NCI-H460 (cell line): ENCODE data around the gene ATF1. TPM values are rescaled to one million over a fixed set of nuclear protein-coding genes. Genes with fewer than 3 reads are reported as not detected.
A peak's percentile ranks its signal among the peaks of the same experiment; 100 is the strongest.
"Not testable (repeated sequence)": the region's sequence is repeated elsewhere in the genome, so short reads cannot be mapped to it uniquely, and the experiment has no call there.

ENCODE experiments used
- DNase-seq: peaks from one replicate; pipeline ENCODE4 v3.0.0-alpha.2; 2016; ENCODE audit warnings: low read depth; ENCODE audit errors: extremely low read depth
- small RNA-seq, 2 experiments: library from RNA; depleted of rRNA; stranded (forward); fragments of <200 nt; gene quantifications; one replicate each; pipeline ENCODE3, GENCODE V24; 2014
- total RNA-seq: library from RNA; depleted of rRNA; stranded (reverse); fragments of >200 nt; shearing (Covaris generic); gene quantifications from 2 replicates; pipeline ENCODE4 v1.2.3, GENCODE V29; 2014; rRNA removed

The ATF1 gene
- total RNA-seq, 1 experiment from 2014 or later, result 71.8 TPM

DNA sequence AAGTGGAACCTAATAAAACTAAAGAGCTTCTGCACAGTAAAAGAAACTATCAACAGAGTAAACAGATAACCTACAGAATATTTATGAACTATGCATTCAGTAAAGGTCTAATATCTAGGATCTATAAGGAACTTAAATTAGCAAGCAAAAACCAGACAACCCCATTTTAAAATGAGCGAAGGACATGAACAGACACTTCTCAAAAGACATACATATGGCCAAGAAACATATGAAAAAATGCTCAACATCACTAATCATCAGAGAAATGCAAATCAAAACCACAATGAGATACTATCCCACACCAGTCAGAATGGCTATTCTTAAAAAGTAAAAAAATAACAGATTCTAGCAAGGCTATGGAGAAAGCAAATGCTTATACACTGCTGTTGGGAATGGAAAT is 91.3 kb downstream of the ATF1 start:
- DNase-seq, result not testable (repeated sequence)

DNA sequence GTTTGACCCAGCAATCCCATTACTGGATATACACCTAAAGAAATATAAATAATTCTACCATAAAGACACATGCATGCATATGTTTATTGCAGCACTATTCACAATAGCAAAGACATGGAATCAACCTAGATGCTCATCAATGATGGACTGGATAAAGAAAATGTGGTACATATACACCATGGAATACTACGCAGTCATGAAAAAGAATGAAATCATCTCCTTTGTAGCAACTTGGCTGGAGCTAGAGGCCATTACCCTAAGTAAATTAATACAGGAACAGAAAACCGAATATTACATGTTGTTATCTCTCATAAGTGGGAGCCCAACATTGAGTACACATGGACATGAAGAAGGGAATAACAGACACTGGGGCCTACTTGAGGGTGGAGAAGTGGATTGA is 91.8 kb downstream of the ATF1 start:
- DNase-seq, result not testable (repeated sequence)

DNA sequence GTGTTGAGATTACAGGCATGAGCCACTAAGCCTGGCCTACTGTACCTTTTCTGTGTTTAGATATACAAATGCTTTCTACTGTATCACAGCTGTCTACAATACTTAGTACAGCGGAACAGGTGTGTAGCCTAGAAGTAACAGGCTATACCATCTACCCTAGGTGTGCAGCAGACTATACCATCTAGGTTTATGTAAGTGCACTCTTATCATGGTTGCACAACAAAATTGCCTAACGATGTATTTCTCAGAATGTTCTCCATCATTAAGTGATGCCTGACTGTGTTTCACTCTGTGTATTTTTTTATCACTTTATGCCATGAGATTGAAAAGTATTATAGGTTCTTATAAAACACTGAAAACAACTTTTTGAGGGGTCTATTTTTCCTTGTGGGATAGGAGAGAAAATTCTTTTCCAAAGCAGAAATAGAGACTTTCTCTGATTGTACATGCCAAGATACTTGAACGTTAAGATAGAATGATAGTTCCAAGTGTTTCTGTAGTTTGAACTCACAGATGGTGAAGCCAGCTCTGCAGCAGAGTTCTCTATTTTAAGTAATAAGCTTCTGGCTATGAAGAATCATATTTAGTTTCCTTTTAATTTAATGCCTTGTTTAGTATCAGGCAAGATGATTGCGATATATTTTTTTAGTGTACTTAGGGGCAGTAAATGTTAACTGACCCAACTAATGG is 95.9 kb downstream of the ATF1 start:
- DNase-seq, result no peak

DNA sequence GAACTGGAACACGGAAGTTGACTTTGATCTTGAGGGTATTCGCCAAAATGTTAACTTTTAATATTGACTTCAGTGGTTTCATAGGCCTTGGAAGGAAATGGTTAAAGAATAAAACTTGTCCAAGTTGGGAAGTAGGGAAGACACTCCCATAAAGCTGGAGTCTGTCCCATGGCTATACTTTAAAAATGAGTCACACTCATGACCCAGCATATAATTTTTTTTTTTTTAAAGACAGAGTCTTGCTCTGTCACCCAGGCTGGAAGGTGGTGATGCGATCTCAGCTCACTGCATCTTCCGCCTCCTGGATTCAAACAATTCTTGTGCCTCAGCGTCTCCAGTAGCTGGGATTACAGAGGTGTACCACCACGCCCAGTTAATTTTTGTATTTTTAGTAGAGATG is 98.4 kb downstream of the ATF1 start:
- peak; percentile 8 for DNase-seq

DNA sequence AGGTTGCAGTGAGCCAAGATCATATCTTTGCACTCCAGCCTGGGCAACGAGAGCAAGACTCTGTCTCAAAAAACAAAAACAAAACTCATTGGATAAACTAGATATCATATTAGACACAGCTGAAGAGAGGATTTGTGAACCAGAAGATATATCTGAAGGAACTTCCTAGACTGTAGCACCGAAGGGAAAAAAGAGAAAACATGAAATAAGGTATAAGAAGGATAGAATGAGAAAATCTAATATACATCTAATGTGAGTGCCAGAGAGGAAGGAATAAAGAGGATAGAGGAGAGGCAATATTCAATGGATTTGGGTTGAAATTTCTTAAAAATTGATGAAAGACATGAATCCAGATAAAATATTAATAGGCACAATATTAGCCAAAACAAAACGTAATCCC is 101.4 kb downstream of the ATF1 start:
- DNase-seq, result no peak

DNA sequence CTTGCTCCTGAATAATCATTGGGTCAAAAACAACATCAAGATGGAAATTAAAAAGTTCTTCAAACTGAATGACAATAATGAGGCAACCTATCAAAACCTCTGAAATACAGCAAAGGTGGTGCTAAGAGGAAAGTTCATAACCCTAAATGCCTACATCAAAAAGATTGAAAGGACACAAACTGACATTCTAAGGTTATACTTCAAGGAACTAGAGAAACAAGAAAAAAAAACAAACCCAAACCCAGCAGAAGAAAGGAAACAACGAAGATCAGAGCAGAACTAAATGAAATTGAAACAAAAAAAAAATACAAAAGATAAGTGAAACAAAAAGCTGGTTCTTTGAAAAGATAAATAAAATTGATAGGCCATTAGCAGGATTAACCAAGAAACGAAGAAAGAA is 105.0 kb downstream of the ATF1 start:
- not testable (repeated sequence) for DNase-seq

Small RNA genes within 50 kb of the gene (small RNA-seq; reads per million reads assigned to genes)
- gene AC013244.2, result 0 reads per million in 2 experiments
- gene RF00019, result 0 reads per million in 2 experiments
- 0 reads per million in 2 experiments for gene RN7SL519P

Other genes starting within 250 kb of the ATF1 start
- not detected in 2 replicates for gene TMPRSS12, start 78.8 kb downstream of the ATF1 start, total RNA-seq
- gene HIGD1C, start 188.4 kb downstream of the ATF1 start, total RNA-seq, result not detected in 2 replicates